Tibial nerve (tissue), 4 donors: ENCODE measurements around the gene OSBPL5. TPM values are rescaled to one million over a fixed set of nuclear protein-coding genes. Genes with fewer than 3 reads are reported as not detected.
A peak's percentile ranks its signal among the peaks of the same experiment; 100 is the strongest.

Experiments
- DNase-seq, 2 donors: peaks; one replicate each; pipeline ENCODE4 v3.0.0-alpha.2; 2019; ENCODE audit warnings: low spot score in 2 of 2
- H3K27ac ChIP-seq, 4 donors: fragments of 200-600 bp; sonication (generic) in 3 of 4; one replicate each; pipeline ENCODE4 v1.5.1; 2017 to 2019; ENCODE audit warnings: mild to moderate bottlenecking in 1 of 4
- H3K27me3 ChIP-seq, 2 donors: fragments of 200-600 bp; sonication (generic) in 1 of 2; one replicate each; pipeline versions ENCODE4 v1.5.1 to v1.6.0; 2017 to 2019
- H3K36me3 ChIP-seq, 3 donors: fragments of 200-600 bp; sonication (generic); one replicate each; pipeline ENCODE4 v1.5.1; 2018 to 2019
- H3K4me1 ChIP-seq, 4 donors: fragments of 200-600 bp; sonication (generic) in 3 of 4; one replicate each; pipeline ENCODE4 v1.5.1; 2017 to 2019
- H3K4me3 ChIP-seq, 4 donors: fragments of 200-600 bp; sonication (generic) in 3 of 4; one replicate each; pipeline ENCODE4 v1.5.1; 2017 to 2019; ENCODE audit warnings: mild to moderate bottlenecking in 1 of 4, moderate library complexity in 1 of 4
- H3K9me3 ChIP-seq, 4 donors: fragments of 200-600 bp; sonication (generic) in 3 of 4; one replicate each; pipeline ENCODE4 v1.5.1; 2017 to 2019
- CTCF ChIP-seq, 5 experiments: fragments of 200-600 bp in 3 of 5; fragments of 450-650 bp in 2 of 5; sonication (generic) in 3 of 5; IDR thresholded peaks; one replicate each; pipeline ENCODE4 v1.5.1; 2016 to 2019; ENCODE audit warnings: antibody characterized with exemption in 5 of 5, mild to moderate bottlenecking in 3 of 5, moderate library complexity in 2 of 5
- EP300 ChIP-seq, 2 donors: sonication (generic); formaldehyde crosslinking; IDR thresholded peaks; one replicate each; pipeline ENCODE4 v1.6.1; 2017; ENCODE audit warnings: antibody characterized with exemption in 2 of 2, mild to moderate bottlenecking in 1 of 2
- POLR2A ChIP-seq, 2 donors: fragments of 450-650 bp; IDR thresholded peaks; one replicate each; pipeline ENCODE4 v1.6.1; 2017; ENCODE audit warnings: antibody characterized with exemption in 2 of 2, mild to moderate bottlenecking in 2 of 2, moderate library complexity in 2 of 2
- WGBS, 2 donors: methylation state at CpG; one replicate each; pipeline ENCODE4 v1.1.5; 2018; 5-methylcytosine and 5-hydroxymethylcytosine counted together
- total RNA-seq, 4 donors: library from RNA; depleted of rRNA; stranded (reverse); fragments of >200 nt; gene quantifications; one replicate each; pipeline ENCODE4 v1.1.0, GENCODE V29; 2016

Gene OSBPL5
- total RNA-seq, 4 donors from 2014 or later = 58.8 to 168 (median 106) TPM

GRCh38 chr11:3132831-3133260, 32.3 kb downstream of the OSBPL5 start:
- no peak for DNase-seq

GRCh38 chr11:3132271-3132781, 32.8 kb downstream of the OSBPL5 start:
- TF ChIP-seq CTCF (IDR thresholded peaks at IDR 0.05) = no peak
- TF ChIP-seq EP300 (IDR thresholded peaks at IDR 0.05) = peak in 1 of 2 donors; percentile 70
- peak in 1 of 2 donors; percentile 39 for TF ChIP-seq POLR2A (IDR thresholded peaks at IDR 0.05)
- H3K4me1 ChIP-seq = peaks cover 0 to 77% (median 23%) of the 10 kb centered on the region in 4 donors
- H3K36me3 ChIP-seq = peaks cover 0 to 19% (median 0%) of the 10 kb centered on the region in 3 donors
- no peaks in the 10 kb centered on the region for H3K27me3 ChIP-seq
- no peak overlapping the region for H3K4me3 ChIP-seq
- DNase-seq = no peak
- peak overlapping the region in 3 of 4 donors; percentile 63 to 87 (median 84) for H3K27ac ChIP-seq
- WGBS, 2 donors = 59 to 62% methylated on average over 11 of the region's 11 CpGs
- no peaks in the 10 kb centered on the region for H3K9me3 ChIP-seq

More at GRCh38 chr11:3132831-3133260, 32.3 kb downstream of the OSBPL5 start:
- TF ChIP-seq EP300 (IDR thresholded peaks at IDR 0.05) = no peak
- TF ChIP-seq POLR2A (IDR thresholded peaks at IDR 0.05) = no peak
- no peak for TF ChIP-seq CTCF (IDR thresholded peaks at IDR 0.05)
- 49 to 59% methylated on average over 3 to 8 of the region's 8 CpGs for WGBS, 2 donors
- H3K27me3 ChIP-seq = no peaks in the 10 kb centered on the region
- peaks cover 0 to 14% (median 0%) of the 10 kb centered on the region in 3 donors for H3K36me3 ChIP-seq
- no peaks in the 10 kb centered on the region for H3K9me3 ChIP-seq
- H3K27ac ChIP-seq = peak overlapping the region; percentile 25 to 87 (median 74)
- H3K4me1 ChIP-seq = peaks cover 0 to 74% (median 23%) of the 10 kb centered on the region in 4 donors
- H3K4me3 ChIP-seq = no peak overlapping the region

GRCh38 chr11:3131330-3131941, 33.7 kb downstream of the OSBPL5 start:
- no peaks in the 10 kb centered on the region for H3K9me3 ChIP-seq
- TF ChIP-seq EP300 (IDR thresholded peaks at IDR 0.05) (no peak), CTCF (IDR thresholded peaks at IDR 0.05) (no peak), POLR2A (IDR thresholded peaks at IDR 0.05) (no peak)
- peaks cover 0 to 81% (median 22%) of the 10 kb centered on the region in 4 donors for H3K4me1 ChIP-seq
- H3K27ac ChIP-seq = peak overlapping the region in 2 of 4 donors; percentile 28 to 77
- WGBS, 2 donors = 85 to 92% methylated on average over 2 of the region's 2 CpGs
- peaks cover 0 to 28% (median 0%) of the 10 kb centered on the region in 3 donors for H3K36me3 ChIP-seq
- DNase-seq = no peak
- H3K4me3 ChIP-seq = no peak overlapping the region
- no peaks in the 10 kb centered on the region for H3K27me3 ChIP-seq

GRCh38 chr11:3130269-3131071, 34.6 kb downstream of the OSBPL5 start:
- Histone ChIP-seq H3K27ac (peak overlapping the region in 3 of 4 donors; percentile 37 to 77 (median 42)), H3K4me3 (no peak overlapping the region), H3K36me3 (peaks cover 0 to 38% (median 0%) of the 10 kb centered on the region in 3 donors), H3K27me3 (no peaks in the 10 kb centered on the region), H3K4me1 (peaks cover 0 to 71% (median 12%) of the 10 kb centered on the region in 4 donors), H3K9me3 (no peaks in the 10 kb centered on the region)
- TF ChIP-seq EP300 (IDR thresholded peaks at IDR 0.05) = no peak
- no peak for TF ChIP-seq CTCF (IDR thresholded peaks at IDR 0.05)
- TF ChIP-seq POLR2A (IDR thresholded peaks at IDR 0.05) = no peak
- DNase-seq = no peak
- 66 to 75% methylated on average over 12 to 13 of the region's 14 CpGs for WGBS, 2 donors
